ENCODE measurements around the gene EPN1.

Gene EPN1

DNA sequence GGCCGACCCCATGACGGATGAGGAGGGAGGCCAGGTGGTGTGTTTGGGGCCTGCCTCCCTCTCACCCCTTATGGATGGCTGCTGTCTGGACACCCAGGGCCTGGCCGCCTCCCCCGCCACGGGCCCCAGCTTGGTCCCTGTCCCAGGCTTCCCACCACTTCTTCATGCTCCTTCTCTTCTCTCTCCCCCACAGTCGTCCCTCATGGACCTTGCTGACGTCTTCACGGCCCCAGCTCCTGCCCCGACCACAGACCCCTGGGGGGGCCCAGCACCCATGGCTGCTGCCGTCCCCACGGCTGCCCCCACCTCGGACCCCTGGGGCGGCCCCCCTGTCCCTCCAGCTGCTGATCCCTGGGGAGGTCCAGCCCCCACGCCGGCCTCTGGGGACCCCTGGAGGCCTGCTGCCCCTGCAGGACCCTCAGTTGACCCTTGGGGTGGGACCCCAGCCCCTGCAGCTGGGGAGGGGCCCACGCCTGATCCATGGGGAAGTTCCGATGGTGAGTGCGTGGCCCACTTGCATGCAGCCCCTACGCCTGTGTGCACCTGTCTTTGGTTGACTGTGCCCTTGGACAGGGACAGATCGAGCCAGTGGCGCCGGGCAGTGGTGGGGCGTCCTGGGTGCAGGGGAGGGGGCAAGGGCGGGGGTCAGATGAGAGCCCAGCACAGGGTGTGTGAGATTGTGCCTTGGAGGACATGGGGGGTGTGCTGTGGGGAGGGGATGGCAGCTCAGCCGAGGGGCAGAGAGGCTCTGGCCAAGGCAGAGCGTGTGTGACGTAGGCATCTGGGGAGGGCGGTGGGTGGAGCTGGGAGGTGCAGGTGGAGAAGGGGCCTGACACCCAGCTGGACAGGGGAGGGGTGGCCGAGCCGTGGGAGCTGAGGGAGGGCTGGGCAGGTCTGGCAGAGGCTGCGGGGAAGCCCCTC is 16.8 kb downstream of the EPN1 start:
- no peak overlapping the region for H3K4me3 ChIP-seq (ENCODE audit: low read depth, low read length)

DNA sequence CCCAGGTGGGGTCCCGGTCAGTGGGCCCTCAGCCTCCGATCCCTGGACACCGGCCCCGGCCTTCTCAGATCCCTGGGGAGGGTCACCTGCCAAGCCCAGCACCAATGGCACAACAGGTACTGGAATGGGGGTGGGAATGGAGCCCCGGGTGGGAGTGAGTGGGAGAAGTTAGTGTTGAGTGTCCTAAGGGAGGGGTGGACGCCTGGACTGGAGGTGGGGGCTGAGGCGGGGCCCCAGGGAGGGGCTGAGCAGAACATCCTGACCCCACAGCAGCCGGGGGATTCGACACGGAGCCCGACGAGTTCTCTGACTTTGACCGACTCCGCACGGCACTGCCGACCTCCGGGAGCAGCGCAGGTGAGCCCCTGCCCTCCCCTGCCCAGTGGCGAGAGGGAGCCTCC is 17.7 kb downstream of the EPN1 start:
- no peak overlapping the region for H3K4me3 ChIP-seq (ENCODE audit: low read depth, low read length)

DNA sequence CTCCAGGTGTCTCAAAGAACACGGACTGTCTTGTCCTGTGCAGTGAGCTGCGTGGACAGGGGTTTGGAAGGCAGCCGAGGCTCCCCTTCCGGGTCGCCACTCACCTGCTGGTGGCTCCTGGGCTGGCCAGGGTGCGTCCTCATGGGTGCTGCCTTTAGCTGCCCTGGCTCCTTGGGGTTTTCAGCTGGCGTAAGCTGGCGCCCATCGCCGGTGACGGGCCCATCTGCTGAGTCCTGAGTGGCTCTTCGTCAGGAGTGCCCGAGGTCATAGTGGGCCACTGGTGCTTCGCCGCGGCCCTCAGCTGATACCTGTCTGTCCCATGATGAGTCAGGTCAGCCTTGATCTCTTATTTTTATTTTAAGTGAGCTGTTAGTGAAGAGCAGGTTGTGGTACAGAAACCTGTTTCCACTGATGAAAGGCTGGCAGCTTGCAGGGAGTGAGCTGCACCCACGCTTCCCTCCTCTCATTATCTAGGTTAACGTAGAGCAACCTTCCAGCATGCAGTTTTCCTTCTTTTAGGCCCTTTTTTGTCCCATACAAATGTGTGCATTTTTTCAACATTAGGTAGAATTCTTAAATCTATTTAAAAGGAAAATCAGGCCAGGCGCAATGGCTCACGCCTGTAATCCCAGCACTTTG is 18.4 kb downstream of the EPN1 start:
- no peak overlapping the region for H3K4me3 ChIP-seq (ENCODE audit: low read depth, low read length)

DNA sequence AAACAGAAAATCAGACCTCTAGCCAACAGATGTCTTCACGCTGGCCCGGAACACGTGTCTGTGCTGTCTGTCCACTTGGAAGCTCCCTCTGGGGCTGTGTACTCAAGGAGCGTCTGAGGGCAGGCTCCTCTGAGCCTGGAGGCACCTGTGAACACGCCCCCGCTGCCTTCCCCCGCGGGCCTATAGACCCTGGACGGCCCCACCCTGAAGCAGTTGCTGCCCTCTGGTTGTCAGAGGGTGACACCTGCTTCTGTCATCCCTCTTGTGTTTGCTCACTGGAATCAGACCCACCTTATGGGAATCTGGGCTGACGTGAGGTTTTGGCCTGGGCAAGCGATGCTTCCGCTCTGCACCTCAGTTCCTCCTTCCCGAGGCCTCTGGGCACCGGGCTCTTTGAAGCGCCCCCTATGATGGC is 19.2 kb downstream of the EPN1 start:
- H3K4me3 ChIP-seq (ENCODE audit: low read depth, low read length) = no peak overlapping the region

DNA sequence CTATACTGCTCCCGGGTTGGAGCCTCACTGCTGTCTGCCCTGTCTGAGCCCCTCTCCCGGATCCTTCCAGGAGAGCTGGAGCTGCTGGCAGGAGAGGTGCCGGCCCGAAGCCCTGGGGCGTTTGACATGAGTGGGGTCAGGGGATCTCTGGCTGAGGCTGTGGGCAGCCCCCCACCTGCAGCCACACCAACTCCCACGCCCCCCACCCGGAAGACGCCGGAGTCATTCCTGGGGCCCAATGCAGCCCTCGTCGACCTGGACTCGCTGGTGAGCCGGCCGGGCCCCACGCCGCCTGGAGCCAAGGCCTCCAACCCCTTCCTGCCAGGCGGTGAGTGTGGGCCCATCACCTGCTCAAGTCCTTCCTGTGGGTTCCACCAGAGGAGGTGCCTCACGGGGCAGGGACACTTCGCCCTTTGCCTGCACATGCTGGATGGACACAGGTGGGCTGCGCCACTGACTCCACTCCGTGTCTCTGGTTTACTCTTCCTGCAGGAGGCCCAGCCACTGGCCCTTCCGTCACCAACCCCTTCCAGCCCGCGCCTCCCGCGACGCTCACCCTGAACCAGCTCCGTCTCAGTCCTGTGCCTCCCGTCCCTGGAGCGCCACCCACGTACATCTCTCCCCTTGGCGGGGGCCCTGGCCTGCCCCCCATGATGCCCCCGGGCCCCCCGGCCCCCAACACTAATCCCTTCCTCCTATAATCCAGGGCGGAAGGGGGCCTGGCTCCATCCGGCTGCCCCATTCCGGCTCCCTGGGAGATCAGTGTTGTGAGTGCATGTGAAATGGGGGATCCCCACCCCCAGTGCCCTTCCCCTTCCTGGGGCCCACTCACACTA is 19.8 kb downstream of the EPN1 start:
- H3K4me3 ChIP-seq (ENCODE audit: low read depth, low read length) = no peak overlapping the region

DNA sequence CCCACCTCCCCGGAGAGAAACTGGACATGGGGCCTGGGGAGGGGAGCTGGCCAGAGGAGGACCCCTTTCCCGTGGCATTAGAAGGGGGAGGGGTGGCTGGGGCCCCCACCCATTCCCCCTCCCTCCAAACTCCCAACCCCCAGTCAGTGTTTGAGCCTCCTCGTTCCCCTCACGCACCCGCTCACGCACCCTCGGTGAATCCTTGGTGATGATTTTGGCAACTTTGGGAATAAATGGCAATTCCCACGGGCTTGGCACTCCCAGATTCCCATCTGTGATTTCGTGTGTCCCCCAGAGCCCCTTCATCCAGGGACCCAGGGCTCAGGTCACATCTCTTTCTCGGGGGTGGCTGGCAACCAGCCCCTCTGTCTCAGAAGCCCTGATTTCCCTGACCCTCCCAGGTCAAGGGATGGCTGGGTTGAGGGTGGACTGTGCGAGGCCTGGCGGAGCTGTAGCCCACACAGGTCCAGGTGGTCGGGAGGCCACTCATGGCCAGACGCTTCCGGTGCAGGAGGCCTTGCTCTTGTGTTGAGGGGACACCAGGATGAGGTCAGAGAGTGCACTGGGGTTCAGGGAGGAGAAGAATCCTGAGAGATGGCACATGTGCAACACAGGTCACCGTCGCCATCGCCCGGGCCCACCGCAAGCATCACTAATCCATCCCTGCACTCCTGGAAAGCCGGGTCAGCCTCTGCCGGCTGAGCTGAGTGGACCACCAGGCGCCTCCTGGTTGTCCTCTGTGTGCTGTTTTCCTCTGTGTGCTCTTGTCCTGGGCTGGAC is 20.7 kb downstream of the EPN1 start:
- no peak overlapping the region for H3K4me3 ChIP-seq (ENCODE audit: low read depth, low read length)

DNA sequence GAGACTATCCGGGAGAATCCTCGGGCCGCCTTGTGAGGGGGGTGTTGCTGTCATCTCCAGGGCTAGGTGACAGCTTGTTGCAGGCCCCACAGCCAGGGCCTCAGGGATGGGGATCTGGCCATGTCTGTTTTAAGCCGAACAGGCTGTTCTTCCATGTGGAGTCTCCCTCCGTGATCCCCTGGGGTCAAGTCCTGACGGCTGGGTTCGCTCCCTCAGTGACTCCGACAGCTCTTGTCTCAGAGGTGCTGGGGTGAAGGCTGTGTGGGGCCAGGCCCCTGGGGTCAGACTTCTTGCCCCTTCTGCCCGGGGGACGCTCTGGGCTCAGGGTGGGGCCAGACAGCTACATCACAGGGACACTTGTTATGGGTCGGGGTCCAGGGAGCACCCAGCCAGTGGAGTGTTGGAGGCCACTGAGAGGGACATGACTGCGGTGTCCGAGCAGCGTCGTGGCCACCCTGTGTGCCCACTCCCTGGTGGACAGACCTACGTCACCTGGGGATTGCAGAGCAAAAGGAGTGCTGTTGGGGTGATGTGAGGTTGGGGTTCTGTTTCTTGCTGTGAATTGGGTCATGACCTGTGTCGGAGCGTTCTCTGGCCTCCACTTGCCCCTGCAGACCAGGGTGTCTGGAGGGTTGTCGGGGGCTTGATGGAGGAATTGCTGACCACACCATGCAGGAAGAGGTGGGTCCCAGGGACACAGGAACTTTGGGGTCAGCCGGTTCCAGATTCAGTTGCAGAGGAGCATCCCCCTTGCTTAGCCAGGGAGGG is 21.5 kb downstream of the EPN1 start:
- H3K4me3 ChIP-seq (ENCODE audit: low read depth, low read length) = no peak overlapping the region

DNA sequence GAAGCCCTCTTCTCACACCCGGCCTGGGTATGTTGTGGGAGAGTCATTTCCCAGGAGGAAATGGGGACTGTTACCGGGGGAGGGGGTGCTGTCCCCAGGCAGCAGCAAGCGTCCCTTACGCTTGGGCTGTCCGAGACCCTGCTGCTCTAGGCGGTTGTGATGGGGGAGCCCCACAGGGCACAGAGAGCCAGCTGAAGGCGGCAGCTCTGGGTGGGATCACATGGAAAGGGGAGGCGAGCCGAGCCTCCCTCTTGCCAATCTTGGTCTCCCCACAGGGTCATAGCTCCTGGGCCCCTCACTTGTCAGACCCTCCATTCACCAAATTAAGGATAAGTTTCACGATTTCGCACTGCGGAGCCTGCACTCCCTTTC is 22.0 kb downstream of the EPN1 start:
- H3K4me3 ChIP-seq (ENCODE audit: low read depth, low read length) = no peak overlapping the region

DNA sequence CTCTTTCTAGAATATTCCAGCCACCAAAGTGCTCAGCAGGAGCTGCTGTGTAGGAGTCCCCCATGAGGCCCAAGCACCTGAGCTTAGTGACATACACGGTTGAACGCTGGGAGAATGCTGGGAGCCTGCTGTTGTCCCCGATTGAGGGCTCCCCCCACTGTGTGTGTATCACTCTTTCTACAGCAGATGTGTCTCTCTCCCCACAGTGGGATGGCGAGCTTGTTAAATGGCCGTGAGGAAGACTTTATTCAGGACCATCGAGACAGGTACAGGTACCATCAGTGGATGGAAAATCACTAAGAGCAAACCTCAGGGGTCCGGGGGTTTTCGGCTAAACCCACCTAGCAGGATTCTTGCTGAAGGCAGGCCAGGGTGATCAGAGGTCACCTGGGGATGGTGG is 22.7 kb downstream of the EPN1 start:
- no peak overlapping the region for H3K4me3 ChIP-seq (ENCODE audit: low read depth, low read length)

DNA sequence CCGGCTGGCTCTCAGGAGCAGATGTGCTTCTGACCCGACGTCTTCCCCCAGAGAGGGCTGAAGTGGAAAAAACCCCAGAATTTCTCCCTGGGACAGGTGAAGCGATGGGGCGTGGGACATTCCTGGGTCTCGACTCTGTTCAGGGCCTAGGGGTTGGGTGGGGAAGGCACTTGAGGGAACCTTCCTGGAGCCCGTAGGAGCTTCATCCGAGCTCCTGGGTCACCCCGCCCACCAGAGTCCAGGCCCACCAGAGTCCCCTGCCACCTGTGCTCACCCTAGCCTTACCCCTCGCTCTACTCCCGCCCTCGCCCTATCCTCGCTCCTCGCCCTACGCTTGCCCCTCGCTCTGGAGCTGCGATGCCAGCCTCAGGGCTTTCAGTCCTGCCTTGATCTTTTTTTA is 23.2 kb downstream of the EPN1 start:
- H3K4me3 ChIP-seq (ENCODE audit: low read depth, low read length) = no peak overlapping the region

DNA sequence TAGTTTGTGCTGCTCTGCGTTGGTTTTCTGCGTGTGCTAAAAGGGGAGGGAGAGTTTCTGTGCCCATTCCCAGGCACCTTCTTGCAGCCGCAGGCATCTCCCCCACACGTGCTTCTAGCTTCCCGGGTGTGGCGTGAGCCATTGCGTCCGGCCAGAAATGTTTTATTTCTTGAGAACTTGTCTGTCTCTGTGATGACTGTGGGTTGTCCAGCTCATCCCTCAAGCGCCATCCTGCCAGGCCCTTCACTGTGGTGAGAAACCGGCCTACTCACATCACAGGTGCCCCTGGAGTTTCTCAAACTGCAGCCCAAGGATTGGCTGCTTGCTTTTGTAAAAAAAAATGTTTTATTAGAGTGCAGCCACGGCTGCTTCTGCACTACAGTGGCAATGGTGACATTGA is 24.2 kb downstream of the EPN1 start:
- no peak overlapping the region for H3K4me3 ChIP-seq (ENCODE audit: low read depth, low read length)

DNA sequence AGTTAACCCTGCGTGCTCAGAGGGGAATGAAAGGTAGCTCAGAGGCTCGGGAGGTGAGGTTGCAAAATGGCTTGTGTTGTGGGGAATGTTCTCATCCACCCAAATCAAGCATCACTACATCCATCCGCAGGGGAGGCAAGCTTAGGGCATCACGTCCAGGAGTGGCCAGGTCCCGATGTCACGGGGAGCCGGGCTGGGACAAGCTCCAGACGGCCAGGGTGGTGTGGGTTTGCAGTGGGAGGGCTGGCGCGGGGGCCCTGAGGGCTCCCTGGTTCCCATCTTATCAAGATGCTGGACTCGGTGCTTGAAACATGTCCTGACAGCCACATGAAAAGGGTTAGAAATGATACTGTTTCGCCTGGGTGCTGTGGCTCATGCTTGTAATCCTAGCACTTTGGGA is 25.8 kb downstream of the EPN1 start:
- H3K4me3 ChIP-seq (ENCODE audit: low read depth, low read length) = no peak overlapping the region

DNA sequence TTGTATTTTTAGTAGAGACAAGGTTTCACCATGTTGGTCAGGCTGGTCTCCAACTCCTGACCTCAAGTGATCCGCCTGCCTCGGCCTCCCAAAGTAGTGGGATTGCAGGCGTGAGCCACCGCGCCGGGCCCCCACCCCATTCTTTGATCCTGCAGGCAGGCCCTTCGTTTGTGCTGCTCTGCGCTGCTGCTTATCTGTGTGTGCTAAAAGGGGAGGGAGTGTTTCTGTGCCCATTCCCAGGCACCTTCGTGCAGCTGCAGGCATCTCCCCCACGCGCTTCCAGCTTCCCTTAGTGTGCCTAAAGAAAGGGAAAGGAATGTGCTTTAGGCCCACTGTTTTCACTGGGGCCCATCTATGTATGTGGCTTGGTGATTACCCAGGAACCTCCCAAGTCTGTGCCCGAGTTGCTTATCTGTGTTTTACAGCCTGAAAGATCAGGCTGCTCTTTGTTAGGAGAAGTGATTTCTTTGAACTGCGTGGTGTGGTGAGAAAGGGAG is 27.2 kb downstream of the EPN1 start:
- H3K4me3 ChIP-seq (ENCODE audit: low read depth, low read length) = no peak overlapping the region

DNA sequence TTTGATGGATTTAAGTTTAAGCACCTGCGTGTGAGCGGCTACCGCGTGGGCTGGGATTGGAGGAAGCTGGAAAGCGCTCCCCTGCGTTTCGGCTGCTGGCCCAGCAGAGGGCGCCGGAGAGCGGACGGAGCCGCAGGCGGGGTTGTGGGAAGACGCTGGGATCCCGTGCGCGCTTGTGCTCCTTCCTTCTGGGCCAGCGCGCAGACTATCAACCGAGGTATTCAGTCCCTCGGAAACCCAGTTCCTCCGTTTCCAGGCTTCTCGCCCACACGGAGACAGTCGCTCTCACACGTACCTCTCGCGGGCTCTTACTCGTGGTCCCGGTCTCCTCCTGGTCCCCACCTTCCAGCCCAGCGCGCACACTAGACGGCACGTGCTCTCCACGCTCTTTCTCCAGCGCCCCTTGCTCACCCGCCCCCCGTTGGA is 28.8 kb downstream of the EPN1 start:
- H3K4me3 ChIP-seq (ENCODE audit: low read depth, low read length) = no peak overlapping the region

DNA sequence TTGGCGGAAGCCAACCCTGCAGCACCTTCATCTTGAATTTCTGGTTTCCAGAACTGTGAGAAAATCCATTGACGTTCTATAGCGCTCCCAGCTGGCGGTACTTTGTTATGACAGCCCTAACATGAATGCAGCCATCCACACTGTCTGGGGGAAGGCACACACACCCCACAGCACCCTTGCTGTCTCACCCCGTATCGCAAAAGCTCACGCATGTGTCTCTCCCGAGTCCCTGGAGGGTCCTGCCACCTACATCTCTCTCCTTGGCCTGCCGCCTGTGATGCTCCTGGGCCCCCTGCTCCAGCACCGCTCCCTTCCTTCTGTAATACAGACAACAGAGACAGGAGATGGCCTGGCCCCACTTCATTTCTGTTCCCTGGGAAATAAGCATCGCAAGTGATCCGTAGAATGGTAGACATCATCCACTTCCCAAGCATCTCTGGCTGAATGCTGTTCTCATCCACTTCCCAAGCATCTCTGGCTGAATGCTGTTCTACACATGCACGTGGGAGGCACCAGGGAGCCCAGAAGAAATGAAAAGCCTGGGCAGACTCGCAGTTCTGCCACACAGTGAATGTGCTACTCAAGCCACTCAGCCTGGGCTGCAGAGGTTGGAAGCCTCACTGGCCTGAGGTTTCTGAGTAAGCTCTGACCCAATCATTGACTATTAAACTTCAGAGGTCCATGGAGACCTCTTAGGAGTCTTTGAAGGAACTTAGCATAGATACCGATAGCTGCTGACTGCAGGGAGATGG is 29.6 kb downstream of the EPN1 start:
- no peak overlapping the region for H3K4me3 ChIP-seq (ENCODE audit: low read depth, low read length)

DNA sequence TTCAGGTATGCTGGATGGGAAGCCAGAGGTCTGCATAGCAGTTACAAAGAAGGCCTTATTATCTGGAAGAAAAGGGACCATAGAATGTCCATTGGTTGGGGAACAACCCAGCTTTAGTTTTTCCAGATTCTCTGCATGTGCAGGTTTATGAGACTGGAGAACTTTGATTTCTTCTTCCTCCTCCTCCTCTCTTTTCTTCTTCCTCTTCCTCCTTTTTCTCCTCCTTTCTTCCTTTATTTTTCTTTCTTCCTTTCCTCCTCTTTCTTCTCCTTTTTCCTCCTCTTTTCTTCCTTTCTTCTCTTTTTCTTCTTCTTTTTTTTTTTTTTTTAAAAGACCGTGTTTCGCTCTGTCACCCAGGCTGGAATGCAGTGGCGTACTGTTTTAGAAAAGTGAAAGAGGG is 30.9 kb downstream of the EPN1 start:
- H3K4me3 ChIP-seq (ENCODE audit: low read depth, low read length) = no peak overlapping the region

DNA sequence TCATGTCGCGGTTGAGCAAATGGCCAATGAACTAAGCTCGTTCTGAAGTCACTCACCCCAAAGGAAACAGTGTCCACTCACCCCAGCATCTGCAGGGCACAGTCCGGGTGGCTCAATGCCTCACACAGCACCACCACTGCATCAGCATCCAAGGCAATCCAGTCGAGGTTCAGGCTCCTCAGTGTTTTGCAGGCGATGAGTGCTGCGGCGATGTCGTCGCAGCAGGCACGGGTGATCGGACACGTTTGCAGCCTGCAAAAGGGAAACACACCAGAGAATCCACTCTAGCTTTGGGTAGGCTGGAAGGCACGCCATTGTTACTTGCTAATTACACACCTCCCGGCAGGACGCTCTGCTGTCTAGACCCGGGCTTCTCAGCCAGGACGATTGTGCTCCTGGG is 36.7 kb downstream of the EPN1 start:
- H3K4me3 ChIP-seq (ENCODE audit: low read depth, low read length) = no peak overlapping the region

DNA sequence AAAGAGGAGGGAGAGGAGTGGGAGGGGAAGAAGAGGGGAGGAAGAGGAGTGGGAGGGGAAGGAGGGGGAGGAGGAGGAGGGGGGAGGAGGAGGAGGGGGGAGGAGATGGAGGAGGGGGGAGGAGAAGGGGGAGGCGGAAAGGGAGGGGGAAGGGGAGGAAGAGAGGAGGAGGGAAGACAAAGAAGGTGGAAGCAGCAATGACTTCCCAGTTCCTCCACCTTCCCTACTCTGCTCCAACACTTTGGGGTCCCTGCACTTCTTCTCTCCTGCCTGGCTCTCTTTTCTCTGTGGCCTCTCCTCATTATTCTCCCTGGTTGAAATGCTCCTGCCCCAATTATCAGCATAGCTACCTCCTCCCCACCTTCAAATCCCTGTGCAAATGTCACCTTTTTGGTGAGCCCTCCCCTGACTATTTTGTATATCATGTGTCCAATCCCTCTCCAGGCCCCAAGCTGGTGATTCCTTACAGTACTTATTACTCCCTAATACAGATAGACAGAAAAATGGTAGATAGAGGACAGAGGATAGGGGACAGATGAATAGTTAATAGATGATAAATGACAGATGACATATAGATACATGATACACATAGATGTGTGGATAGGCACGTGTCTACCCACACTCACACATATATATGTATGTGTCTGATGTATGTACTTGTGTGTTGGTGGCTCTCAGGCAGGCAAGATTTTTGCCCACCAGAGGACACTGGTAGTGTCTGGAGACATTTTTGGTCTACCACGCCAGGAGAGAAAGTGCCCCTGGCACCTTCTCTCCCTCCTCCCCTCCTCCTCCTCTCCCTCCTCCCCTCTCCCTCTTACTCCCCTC is 38.0 kb downstream of the EPN1 start:
- H3K4me3 ChIP-seq (ENCODE audit: low read depth, low read length) = no peak overlapping the region

All from iPS-11a (cell line).